Measurements from ENCODE around the gene BRME1. TPM values are rescaled to one million over a fixed set of nuclear protein-coding genes. Genes with fewer than 3 reads are reported as not detected.

BRME1 gene
- polyA plus RNA-seq, 3 donors from 2014 or later, result 2.7 to 12.2 (median 6.9) TPM

DNA sequence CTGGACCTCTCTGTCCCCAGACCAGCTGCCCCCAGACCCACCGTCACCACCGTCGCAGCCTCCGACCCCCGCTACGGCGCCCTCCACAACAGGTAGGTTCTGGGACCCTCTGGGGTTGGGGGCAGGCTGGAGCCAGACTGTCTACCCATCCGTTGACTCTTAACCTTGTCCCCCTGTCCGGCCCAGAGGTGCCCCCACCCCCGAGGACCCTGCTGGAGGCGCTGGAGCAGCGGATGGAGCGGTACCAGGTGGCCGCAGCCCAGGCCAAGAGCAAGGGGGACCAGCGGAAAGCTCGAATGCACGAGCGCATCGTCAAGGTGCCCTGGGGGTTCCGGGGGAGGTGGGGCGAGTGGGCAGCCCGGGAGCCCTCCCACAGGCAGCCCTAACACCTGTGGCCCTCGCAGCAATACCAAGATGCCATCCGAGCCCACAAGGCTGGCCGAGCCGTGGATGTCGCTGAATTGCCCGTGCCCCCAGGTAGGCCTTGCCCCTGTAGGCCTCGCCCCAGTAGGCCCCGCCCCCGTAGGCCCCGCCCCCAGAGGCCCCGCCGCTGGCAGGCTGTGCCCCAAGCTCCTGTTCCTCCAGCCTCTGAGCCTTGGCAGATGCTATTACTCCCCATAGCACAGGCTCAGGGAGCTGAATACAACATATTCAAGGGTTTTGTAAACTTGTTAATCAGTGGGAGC is 13.0 kb upstream of the BRME1 start:
- peaks cover 16 to 29% (median 17%) of the 10 kb centered on the region in 3 donors for H3K36me3 Mint-ChIP-seq
- DNase-seq, result no peak
- H3K27ac Mint-ChIP-seq, result no peak overlapping the region
- peaks cover 0 to 4% of the 10 kb centered on the region in 2 donors for H3K4me1 Mint-ChIP-seq
- peaks cover 0 to 3% (median 0%) of the 10 kb centered on the region in 3 donors for H3K27me3 Mint-ChIP-seq (ENCODE audit: low read depth in 3 of 3)
- no peak overlapping the region for H3K4me3 Mint-ChIP-seq
- no peaks in the 10 kb centered on the region for H3K9me3 Mint-ChIP-seq

DNA sequence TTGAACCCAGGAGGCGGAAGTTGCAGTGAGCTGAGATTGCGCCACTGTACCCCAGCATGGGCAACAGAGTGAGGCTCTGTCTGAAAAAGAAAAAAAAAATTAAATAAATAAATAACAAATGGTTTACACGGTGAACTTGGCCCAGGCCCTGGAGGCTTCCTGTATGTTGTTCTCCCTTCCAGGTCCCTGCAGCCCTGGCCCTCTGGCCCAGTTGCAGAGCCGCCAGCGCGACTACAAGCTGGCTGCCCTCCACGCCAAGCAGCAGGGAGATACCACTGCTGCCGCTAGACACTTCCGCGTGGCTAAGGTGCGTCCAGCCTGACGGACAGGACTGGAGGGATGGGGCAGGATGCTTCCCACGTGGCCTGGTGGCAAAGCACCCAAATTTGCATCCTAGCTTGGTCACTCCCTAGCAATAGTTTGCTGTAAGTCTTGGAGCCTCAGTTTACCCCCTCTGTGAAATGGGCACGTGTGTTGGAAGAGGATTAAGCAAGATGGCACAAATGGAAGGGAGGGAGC is 12.0 kb upstream of the BRME1 start:
- Mint-ChIP-seq H3K9me3 (no peaks in the 10 kb centered on the region), H3K27me3 (ENCODE audit: low read depth in 3 of 3) (peaks cover 0 to 3% (median 0%) of the 10 kb centered on the region in 3 donors), H3K4me3 (no peak overlapping the region), H3K36me3 (peaks cover 16 to 34% (median 17%) of the 10 kb centered on the region in 3 donors), H3K4me1 (peaks cover 0 to 4% of the 10 kb centered on the region in 2 donors), H3K27ac (no peak overlapping the region)
- DNase-seq, result no peak

DNA sequence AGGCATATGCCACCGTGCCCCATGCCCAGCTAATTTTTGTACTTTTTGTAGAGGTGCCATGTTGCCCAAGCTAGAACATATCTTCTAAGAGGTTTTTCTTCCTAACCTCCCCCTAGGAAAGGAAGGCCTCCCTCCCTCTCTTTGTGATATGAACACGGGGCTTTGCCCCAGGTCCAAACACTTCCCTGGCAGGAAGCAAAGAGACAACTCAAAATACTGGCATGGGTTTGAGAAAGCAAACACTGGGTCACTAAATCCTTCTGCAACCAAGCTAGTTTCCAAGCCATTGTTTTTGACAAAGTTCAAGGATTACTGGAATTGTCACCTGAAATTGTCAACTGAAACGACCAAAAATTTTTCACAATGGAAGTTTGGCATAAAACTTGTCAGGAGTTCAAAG is 8.9 kb upstream of the BRME1 start:
- Mint-ChIP-seq H3K36me3 (peaks cover 0 to 25% (median 7%) of the 10 kb centered on the region in 3 donors), H3K9me3 (no peaks in the 10 kb centered on the region), H3K4me1 (no peaks in the 10 kb centered on the region), H3K27me3 (ENCODE audit: low read depth in 3 of 3) (peaks cover 0 to 3% (median 0%) of the 10 kb centered on the region in 3 donors), H3K4me3 (no peak overlapping the region), H3K27ac (no peak overlapping the region)
- DNase-seq, result no peak

DNA sequence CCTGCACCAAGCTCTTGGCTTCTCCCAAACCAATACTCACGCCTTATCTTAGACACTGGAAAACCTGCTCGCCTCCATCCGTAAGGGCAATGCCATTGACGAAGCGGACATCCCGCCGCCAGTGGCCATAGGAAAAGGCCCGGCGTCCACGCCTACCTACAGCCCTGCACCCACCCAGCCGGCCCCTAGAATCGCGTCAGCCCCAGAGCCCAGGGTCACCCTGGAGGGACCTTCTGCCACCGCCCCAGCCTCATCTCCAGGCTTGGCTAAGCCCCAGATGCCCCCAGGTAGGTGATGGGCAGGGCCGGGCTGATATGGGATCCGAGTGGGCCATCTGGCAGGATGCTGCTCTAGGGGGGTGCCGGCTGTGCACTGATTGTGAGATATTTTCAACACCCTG is 7.4 kb upstream of the BRME1 start:
- Mint-ChIP-seq H3K9me3 (no peaks in the 10 kb centered on the region), H3K4me3 (no peak overlapping the region), H3K36me3 (peaks cover 0 to 27% (median 7%) of the 10 kb centered on the region in 3 donors), H3K4me1 (no peaks in the 10 kb centered on the region), H3K27me3 (ENCODE audit: low read depth in 3 of 3) (peaks cover 0 to 3% (median 0%) of the 10 kb centered on the region in 3 donors), H3K27ac (no peak overlapping the region)
- no peak for DNase-seq

DNA sequence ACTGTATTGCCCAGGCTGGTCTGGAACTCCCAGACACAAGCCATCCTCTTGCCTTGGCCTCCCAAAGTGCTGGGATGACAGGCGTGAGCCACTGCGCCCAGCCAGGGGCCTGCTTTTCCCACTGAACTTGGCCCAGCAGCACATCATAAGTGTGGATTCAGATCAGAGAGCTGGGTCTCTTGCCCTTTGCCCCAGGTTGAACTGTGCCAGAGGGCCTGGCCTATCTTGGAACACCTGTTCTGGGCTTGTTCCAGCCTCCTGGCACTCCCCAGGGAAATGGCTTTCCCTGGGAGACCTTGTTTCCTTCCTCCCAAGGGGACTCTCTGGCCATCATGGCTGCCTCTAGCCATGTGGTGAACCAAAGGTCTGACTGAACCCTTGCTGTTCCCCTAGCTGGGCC is 3.5 kb upstream of the BRME1 start:
- peaks cover 0 to 19% (median 0%) of the 10 kb centered on the region in 3 donors for H3K36me3 Mint-ChIP-seq
- H3K27ac Mint-ChIP-seq, result no peak overlapping the region
- peaks cover 16 to 19% of the 10 kb centered on the region in 2 donors for H3K4me1 Mint-ChIP-seq
- H3K4me3 Mint-ChIP-seq, result no peak overlapping the region
- DNase-seq, result no peak
- peaks cover 0 to 8% (median 2%) of the 10 kb centered on the region in 3 donors for H3K27me3 Mint-ChIP-seq (ENCODE audit: low read depth in 3 of 3)
- H3K9me3 Mint-ChIP-seq, result no peaks in the 10 kb centered on the region

DNA sequence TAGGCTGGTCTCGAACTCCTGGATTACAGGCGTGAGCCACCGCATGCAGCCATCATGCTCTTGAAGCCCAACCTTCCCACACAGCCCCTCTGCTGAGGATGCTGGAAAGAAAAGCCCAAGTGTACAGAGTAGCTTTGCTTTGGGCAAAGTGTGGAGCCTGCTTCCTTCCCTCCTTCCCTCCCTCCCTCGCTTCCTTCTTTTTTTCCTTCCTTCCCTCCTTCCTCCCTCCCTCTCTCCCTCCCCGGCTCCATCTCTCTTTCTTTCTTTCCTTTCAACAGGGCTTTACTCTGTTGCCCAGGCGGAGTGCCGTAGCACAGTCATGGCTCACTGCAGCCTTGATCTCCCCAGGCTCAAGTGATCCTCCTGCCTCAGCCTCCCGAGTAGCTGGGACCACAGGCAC is 2.8 kb upstream of the BRME1 start:
- peaks cover 0 to 19% (median 0%) of the 10 kb centered on the region in 3 donors for H3K36me3 Mint-ChIP-seq

DNA sequence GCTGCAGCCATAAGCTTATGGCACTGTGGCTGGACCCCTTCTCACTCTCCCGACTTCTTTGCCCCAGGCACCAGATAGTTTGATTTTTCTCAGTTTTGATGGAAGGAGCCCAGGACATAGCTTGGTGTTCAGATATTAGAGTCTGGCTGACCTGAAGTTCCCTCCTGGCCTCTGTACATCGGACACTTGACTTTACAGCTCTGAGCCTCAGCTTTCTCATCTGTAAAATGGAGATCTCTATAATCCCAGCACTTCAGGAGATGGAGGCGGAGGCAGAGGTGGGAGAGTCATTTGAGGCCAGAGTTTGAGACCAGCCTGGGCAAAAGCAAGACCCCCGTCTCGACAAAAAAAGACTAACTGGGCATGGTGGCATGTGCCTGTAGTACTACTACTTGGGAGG is 993 bp upstream of the BRME1 start:
- Mint-ChIP-seq H3K27ac (peak overlapping the region in 5 of 6 donors; percentile 61 to 93 (median 65)), H3K36me3 (peaks cover 0 to 10% (median 0%) of the 10 kb centered on the region in 3 donors), H3K27me3 (ENCODE audit: low read depth in 3 of 3) (peaks cover 0 to 9% (median 2%) of the 10 kb centered on the region in 3 donors), H3K4me1 (peaks cover 16 to 19% of the 10 kb centered on the region in 2 donors), H3K4me3 (peak overlapping the region; percentile 79 to 87 (median 83)), H3K9me3 (no peaks in the 10 kb centered on the region)
- DNase-seq, result no peak

More for the DNA sequence above, 2.8 kb upstream of the BRME1 start:
- no peak for DNase-seq
- peaks cover 16 to 19% of the 10 kb centered on the region in 2 donors for H3K4me1 Mint-ChIP-seq
- H3K9me3 Mint-ChIP-seq, result no peaks in the 10 kb centered on the region
- peak overlapping the region in 1 of 5 donors; percentile 27 for H3K4me3 Mint-ChIP-seq
- H3K27ac Mint-ChIP-seq, result no peak overlapping the region
- H3K27me3 Mint-ChIP-seq (ENCODE audit: low read depth in 3 of 3), result peaks cover 0 to 9% (median 2%) of the 10 kb centered on the region in 3 donors

DNA sequence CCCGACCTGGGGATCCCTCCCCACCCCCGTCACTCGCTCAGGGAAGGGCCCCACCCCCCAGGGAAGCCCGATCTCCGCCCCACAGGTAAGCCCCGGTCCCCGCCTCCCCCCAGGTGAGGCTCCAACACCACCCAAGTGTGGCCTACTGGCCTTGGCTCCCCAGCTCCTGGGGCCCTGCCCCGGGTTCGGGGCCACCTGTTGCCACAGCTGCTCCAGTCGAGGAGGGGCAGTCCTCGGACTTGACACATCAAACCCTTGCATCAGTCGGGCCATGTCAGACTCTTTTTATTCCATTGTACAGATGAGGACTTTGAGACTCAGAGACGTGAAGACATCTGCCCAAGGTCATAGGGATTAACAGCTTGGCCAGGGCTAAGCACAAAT is 596 bp upstream of the BRME1 start:
- DNase-seq, result no peak
- peaks cover 0 to 9% (median 2%) of the 10 kb centered on the region in 3 donors for H3K27me3 Mint-ChIP-seq (ENCODE audit: low read depth in 3 of 3)
- H3K9me3 Mint-ChIP-seq, result no peaks in the 10 kb centered on the region
- H3K27ac Mint-ChIP-seq, result peak overlapping the region in 5 of 6 donors; percentile 61 to 93 (median 65)
- H3K36me3 Mint-ChIP-seq, result peaks cover 0 to 10% (median 0%) of the 10 kb centered on the region in 3 donors
- H3K4me1 Mint-ChIP-seq, result peaks cover 16 to 19% of the 10 kb centered on the region in 2 donors
- H3K4me3 Mint-ChIP-seq, result peak overlapping the region; percentile 79 to 87 (median 83)

DNA sequence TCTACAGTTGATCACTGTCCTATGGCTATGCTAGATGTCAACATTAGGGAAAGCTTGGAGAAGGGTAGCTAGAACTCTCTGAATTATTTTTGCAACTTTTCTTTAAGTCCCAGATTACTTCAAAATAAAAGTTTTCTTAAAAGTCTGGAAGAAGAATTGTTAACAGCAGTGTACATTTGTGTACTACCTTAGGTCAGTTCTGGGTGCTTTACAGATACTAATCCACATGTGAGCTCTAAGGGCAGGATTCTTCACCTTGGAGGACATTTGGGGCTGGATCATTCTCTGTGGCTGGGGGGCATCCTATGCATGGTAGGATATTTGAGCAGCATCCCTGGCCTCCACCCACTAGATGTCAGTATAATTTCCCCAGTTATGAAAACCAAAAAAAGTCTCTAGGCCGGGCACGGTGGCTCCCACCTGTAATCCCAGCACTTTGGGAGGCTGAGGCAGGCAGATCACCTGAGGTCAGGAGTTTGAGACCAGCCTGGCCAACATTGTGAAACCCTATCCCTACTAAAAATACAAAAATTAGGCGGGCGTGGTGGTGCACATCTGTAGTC is 2.8 kb downstream of the BRME1 start:
- Mint-ChIP-seq H3K9me3 (no peaks in the 10 kb centered on the region), H3K4me1 (peaks cover 16 to 19% of the 10 kb centered on the region in 2 donors), H3K27me3 (ENCODE audit: low read depth in 3 of 3) (peaks cover 0 to 9% (median 2%) of the 10 kb centered on the region in 3 donors), H3K27ac (peak overlapping the region in 2 of 6 donors; percentile 5 to 35), H3K4me3 (peak overlapping the region in 2 of 5 donors; percentile 13 to 19), H3K36me3 (no peaks in the 10 kb centered on the region)
- peak in 1 of 3 donors; percentile 41 for DNase-seq

DNA sequence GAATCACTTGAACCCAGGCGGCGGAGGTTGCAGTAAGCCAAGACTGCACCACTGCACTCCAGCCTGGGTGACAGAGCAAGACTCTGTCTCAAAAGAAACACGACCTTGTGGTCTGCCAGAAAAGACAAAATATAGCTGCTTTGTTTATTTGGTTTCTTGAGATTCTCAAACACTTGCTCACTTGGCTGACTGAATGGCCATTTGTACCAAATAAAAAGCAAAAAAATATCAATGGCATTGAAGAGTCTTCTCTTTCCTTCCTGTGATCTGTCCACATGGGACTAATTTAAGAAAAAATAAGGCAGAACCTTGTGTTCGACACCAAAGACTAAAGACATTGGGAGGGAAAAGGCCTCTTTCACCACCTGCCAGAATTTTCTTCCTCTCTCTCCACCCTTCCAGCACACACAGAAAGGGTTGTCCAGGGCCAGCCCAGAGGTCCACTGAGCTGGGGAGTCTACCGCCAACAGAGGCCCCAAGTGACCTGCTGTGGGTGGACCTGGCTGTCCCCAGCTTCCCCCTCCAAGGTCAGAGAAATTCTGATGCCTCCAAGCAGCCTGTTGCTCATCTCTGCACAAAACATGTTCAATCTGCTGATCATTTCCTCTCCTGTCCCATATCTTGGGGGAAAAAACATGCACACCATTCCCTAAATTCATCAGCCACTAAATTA is 5.9 kb downstream of the BRME1 start:
- Mint-ChIP-seq H3K4me3 (no peak overlapping the region), H3K27me3 (ENCODE audit: low read depth in 3 of 3) (peaks cover 0 to 4% (median 0%) of the 10 kb centered on the region in 3 donors), H3K9me3 (no peaks in the 10 kb centered on the region), H3K36me3 (no peaks in the 10 kb centered on the region), H3K27ac (no peak overlapping the region), H3K4me1 (peaks cover 0 to 2% of the 10 kb centered on the region in 2 donors)
- DNase-seq, result no peak

DNA sequence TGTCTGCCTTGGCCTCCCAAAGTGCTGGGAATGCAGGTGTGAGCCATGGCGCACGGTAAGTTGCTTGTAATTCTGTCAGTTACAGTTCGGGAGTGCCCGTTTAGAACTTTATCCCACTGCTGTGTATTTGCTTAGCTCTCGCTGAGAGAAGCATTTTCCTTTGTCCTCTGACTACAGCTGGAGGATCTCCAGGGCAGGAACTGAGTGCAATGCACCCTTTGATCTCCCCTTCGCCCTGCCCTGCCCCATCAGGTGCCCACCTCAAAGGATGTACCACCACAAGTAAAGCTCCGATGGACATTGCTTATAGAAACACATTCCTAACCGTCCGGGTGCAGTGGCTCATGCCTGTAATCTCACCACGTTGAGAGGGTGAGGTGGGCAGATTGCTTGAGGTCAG is 6.5 kb downstream of the BRME1 start:
- Mint-ChIP-seq H3K27me3 (ENCODE audit: low read depth in 3 of 3) (peaks cover 0 to under 1% (median 0%) of the 10 kb centered on the region in 3 donors), H3K36me3 (no peaks in the 10 kb centered on the region), H3K27ac (no peak overlapping the region), H3K4me1 (no peaks in the 10 kb centered on the region), H3K9me3 (no peaks in the 10 kb centered on the region), H3K4me3 (no peak overlapping the region)
- DNase-seq, result no peak

DNA sequence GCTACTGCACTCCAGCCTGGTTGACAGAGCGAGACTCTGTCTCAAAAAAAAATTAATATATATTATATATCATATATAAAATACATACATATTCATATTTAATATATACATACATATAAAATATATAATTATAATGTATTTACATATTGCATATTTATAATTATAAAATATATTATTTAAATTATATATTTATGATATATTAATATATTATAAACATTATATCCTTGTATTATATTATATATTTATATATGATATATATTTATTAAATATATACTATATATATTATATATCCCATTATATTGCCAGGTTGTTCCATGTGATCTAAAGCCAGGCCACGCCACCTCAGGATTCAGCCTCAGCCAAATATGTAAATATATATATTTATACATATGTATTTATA is 9.7 kb downstream of the BRME1 start:
- DNase-seq, result no peak
- H3K36me3 Mint-ChIP-seq, result no peaks in the 10 kb centered on the region
- no peak overlapping the region for H3K27ac Mint-ChIP-seq
- H3K4me1 Mint-ChIP-seq, result no peaks in the 10 kb centered on the region
- no peaks in the 10 kb centered on the region for H3K27me3 Mint-ChIP-seq (ENCODE audit: low read depth in 3 of 3)
- no peak overlapping the region for H3K4me3 Mint-ChIP-seq
- H3K9me3 Mint-ChIP-seq, result no peaks in the 10 kb centered on the region

DNA sequence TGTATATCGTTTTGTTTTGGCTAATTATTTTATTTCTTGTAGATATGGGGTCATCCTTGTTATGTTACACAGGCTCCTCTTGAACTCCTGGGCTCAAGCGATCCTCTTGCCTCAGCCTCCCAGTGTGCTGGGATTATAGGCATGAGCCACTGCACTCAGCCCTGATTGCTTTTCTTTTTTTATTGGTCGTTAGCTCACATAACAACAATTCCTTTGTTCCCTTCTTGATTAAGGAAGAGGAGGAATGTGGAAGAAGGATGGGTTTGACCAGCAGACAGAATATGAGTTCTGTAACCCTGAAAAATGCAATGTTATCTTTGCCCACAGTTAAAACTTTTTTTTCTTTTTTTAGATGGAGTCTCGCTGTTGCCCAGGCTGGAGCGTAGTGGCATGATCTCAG is 11.4 kb downstream of the BRME1 start:
- H3K27ac Mint-ChIP-seq, result no peak overlapping the region
- H3K9me3 Mint-ChIP-seq, result no peaks in the 10 kb centered on the region

DNA sequence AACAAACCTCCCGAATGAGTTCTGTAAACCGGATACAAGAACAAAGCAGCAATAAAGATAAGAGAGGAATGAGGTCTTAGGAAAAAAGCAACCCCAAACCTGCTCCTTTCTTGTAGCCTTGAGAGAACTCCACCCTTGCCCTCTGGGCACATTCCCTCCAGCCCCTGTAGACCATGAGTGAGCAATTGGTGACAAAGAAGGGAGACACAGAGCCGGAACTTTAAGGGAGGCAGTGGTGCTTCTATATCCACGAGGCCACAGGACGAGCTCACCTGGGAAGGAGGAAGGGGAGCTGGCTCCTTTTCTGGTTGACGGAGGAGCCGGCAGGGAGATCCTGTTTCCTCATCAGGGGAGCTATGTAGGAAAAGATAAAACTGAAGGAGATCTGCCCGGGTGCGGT is 13.0 kb downstream of the BRME1 start:
- Mint-ChIP-seq H3K4me1 (peaks cover 0 to 8% of the 10 kb centered on the region in 2 donors), H3K27ac (no peak overlapping the region), H3K4me3 (no peak overlapping the region), H3K9me3 (no peaks in the 10 kb centered on the region), H3K27me3 (ENCODE audit: low read depth in 3 of 3) (peaks cover 0 to 2% (median 0%) of the 10 kb centered on the region in 3 donors), H3K36me3 (no peaks in the 10 kb centered on the region)
- DNase-seq, result no peak

More for the DNA sequence above, 11.4 kb downstream of the BRME1 start:
- Mint-ChIP-seq H3K4me1 (no peaks in the 10 kb centered on the region), H3K27me3 (ENCODE audit: low read depth in 3 of 3) (no peaks in the 10 kb centered on the region), H3K36me3 (no peaks in the 10 kb centered on the region), H3K4me3 (no peak overlapping the region)
- no peak for DNase-seq

All from immature natural killer cell (primary cell).